ENCODE measurements around the gene TLE4.

- TF ChIP-seq, protein P1, sequence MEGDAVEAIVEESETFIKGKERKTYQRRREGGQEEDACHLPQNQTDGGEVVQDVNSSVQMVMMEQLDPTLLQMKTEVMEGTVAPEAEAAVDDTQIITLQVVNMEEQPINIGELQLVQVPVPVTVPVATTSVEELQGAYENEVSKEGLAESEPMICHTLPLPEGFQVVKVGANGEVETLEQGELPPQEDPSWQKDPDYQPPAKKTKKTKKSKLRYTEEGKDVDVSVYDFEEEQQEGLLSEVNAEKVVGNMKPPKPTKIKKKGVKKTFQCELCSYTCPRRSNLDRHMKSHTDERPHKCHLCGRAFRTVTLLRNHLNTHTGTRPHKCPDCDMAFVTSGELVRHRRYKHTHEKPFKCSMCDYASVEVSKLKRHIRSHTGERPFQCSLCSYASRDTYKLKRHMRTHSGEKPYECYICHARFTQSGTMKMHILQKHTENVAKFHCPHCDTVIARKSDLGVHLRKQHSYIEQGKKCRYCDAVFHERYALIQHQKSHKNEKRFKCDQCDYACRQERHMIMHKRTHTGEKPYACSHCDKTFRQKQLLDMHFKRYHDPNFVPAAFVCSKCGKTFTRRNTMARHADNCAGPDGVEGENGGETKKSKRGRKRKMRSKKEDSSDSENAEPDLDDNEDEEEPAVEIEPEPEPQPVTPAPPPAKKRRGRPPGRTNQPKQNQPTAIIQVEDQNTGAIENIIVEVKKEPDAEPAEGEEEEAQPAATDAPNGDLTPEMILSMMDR (conservative IDR thresholded peaks at IDR 0.05; ENCODE audit: low read depth, low read length), result no peak
- TF ChIP-seq EZH2phosphoT487 (IDR thresholded peaks at IDR 0.05; ENCODE audit: borderline replicate concordance, low read length), result no peak
- TF ChIP-seq EZH2 (IDR thresholded peaks at IDR 0.05; ENCODE audit: low read length, unreplicated experiment), result no peak
Measured at GRCh38 chr9:79656169-79656568, 84.4 kb downstream of the TLE4 start.

Data from PC-3 (cell line).